Upper lobe of left lung (tissue), 6 donors: ENCODE measurements around the gene RASSF5. TPM values are rescaled to one million over a fixed set of nuclear protein-coding genes. Genes with fewer than 3 reads are reported as not detected.
"Not testable (repeated sequence)": the region's sequence is repeated elsewhere in the genome, so short reads cannot be mapped to it uniquely, and the experiment has no call there.

Experiments
- ATAC-seq, 2 donors: fragments of 200-7000 bp; cut with Tn5 transposase; one replicate each; pipeline ENCODE4 v1.9.1; 2022; ENCODE audit warnings: mild to moderate bottlenecking in 2 of 2, moderate library complexity in 2 of 2; ENCODE audit not compliant: low FRiP score in 2 of 2
- DNase-seq, 2 donors: peaks; one replicate each; pipeline ENCODE4 v3.0.0-alpha.2; 2019 to 2020
- H3K27ac ChIP-seq, 4 donors: fragments of 200-600 bp; sonication (generic); one replicate each; pipeline ENCODE4 v1.5.1; 2016 to 2019
- H3K27me3 ChIP-seq, 4 donors: fragments of 200-600 bp; sonication (generic); one replicate each; pipeline ENCODE4 v1.5.1; 2017 to 2019
- H3K36me3 ChIP-seq, 4 donors: fragments of 200-600 bp; sonication (generic); one replicate each; pipeline ENCODE4 v1.5.1; 2016 to 2019
- H3K4me1 ChIP-seq, 4 donors: fragments of 200-600 bp; sonication (generic); one replicate each; pipeline ENCODE4 v1.5.1; 2018 to 2019
- H3K4me3 ChIP-seq, 4 donors: fragments of 200-600 bp; sonication (generic); one replicate each; pipeline ENCODE4 v1.5.1; 2017 to 2019; ENCODE audit warnings: mild to moderate bottlenecking in 2 of 4, moderate library complexity in 1 of 4
- H3K9me3 ChIP-seq, 4 donors: fragments of 200-600 bp; sonication (generic); one replicate each; pipeline ENCODE4 v1.5.1; 2018 to 2019
- CTCF ChIP-seq, 6 experiments: fragments of 450-650 bp in 4 of 6; fragments of 200-600 bp in 2 of 6; sonication (generic) in 2 of 6; IDR thresholded peaks; one replicate each; pipeline ENCODE4 v1.5.1; 2016 to 2019; ENCODE audit warnings: antibody characterized with exemption in 6 of 6
- EP300 ChIP-seq, 4 donors: sonication (generic); formaldehyde crosslinking; IDR thresholded peaks; one replicate each; pipeline ENCODE4 v1.5.1; 2017; ENCODE audit warnings: antibody characterized with exemption in 4 of 4, control low read depth in 2 of 4
- POLR2A ChIP-seq, 4 donors: fragments of 450-650 bp; IDR thresholded peaks; one replicate each; pipeline ENCODE4 v1.5.1; 2016 to 2017; ENCODE audit warnings: antibody characterized with exemption in 4 of 4, mild to moderate bottlenecking in 2 of 4
- POLR2AphosphoS5 ChIP-seq, 2 donors: sonication (generic); formaldehyde crosslinking; IDR thresholded peaks; one replicate each; pipeline ENCODE4 v1.5.1; 2017; ENCODE audit warnings: antibody characterized with exemption in 2 of 2
- WGBS, 2 donors: methylation state at CpG; one replicate each; pipeline ENCODE4 v1.1.5; 2017 to 2018; 5-methylcytosine and 5-hydroxymethylcytosine counted together
- total RNA-seq, 6 donors: library from RNA; depleted of rRNA in 4 of 6; stranded (reverse); fragments of >200 nt in 4 of 6; gene quantifications; one replicate each; pipeline versions ENCODE4 v1.1.0 to v1.2.1, GENCODE V29; 2016 to 2021
- donor health status: DM: no; HTN: no; CAD: no; lungs with moderate emphysema.
- donor health status: DM: no; HTN: yes; CAD: no; lungs with severe emphysema.

RASSF5 gene
- total RNA-seq, 6 donors from 2014 or later = 47.2 to 61.1 (median 54.9) TPM

GRCh38 chr1:206579747-206580437, 72.6 kb downstream of the RASSF5 start:
- Histone ChIP-seq H3K27me3 (no peaks in the 10 kb centered on the region), H3K36me3 (peaks cover 12 to 21% (median 15%) of the 10 kb centered on the region in 4 donors), H3K4me3 (no peak overlapping the region), H3K4me1 (peaks cover 46 to 85% (median 77%) of the 10 kb centered on the region in 4 donors), H3K27ac (peak overlapping the region; percentile 75 to 89 (median 78)), H3K9me3 (no peaks in the 10 kb centered on the region)
- DNase-seq = peak in 1 of 2 donors; percentile 92
- peak; percentile 68 to 79 for ATAC-seq
- WGBS, 2 donors = 65 to 66% methylated on average over 8 to 11 of the region's 11 CpGs
- TF ChIP-seq POLR2A (IDR thresholded peaks at IDR 0.05) (peak in 2 of 4 donors; percentile 11 to 62), EP300 (IDR thresholded peaks at IDR 0.05) (no peak), POLR2AphosphoS5 (IDR thresholded peaks at IDR 0.05) (peak; percentile 86 to 93), CTCF (IDR thresholded peaks at IDR 0.05) (no peak)

GRCh38 chr1:206580438-206581113, 73.2 kb downstream of the RASSF5 start:
- Histone ChIP-seq H3K4me3 (no peak overlapping the region), H3K9me3 (no peaks in the 10 kb centered on the region), H3K27me3 (no peaks in the 10 kb centered on the region), H3K27ac (peak overlapping the region; percentile 75 to 89 (median 78)), H3K36me3 (peaks cover 16 to 28% (median 20%) of the 10 kb centered on the region in 4 donors), H3K4me1 (peaks cover 42 to 85% (median 74%) of the 10 kb centered on the region in 4 donors)
- TF ChIP-seq POLR2A (IDR thresholded peaks at IDR 0.05) (no peak), POLR2AphosphoS5 (IDR thresholded peaks at IDR 0.05) (no peak), CTCF (IDR thresholded peaks at IDR 0.05) (no peak), EP300 (IDR thresholded peaks at IDR 0.05) (no peak)
- WGBS, 2 donors = 86 to 91% methylated on average over 8 of the region's 8 CpGs
- ATAC-seq (no peak), DNase-seq (no peak)

GRCh38 chr1:206581114-206581497, 73.8 kb downstream of the RASSF5 start:
- H3K4me3 ChIP-seq, H3K9me3 ChIP-seq, DNase-seq, H3K27me3 ChIP-seq, ATAC-seq: not testable (repeated sequence)
- Histone ChIP-seq H3K4me1 (peaks cover 36 to 80% (median 69%) of the 10 kb centered on the region in 4 donors), H3K27ac (peak overlapping the region; percentile 75 to 89 (median 78)), H3K36me3 (peaks cover 16 to 33% (median 24%) of the 10 kb centered on the region in 4 donors)
- WGBS, 2 donors = 93 to 97% methylated on average over 7 of the region's 7 CpGs

- peaks cover 32 to 75% (median 65%) of the 10 kb centered on the region in 4 donors for H3K4me1 ChIP-seq
- peak in 1 of 2 donors; percentile 44 for ATAC-seq
- peaks cover 16 to 38% (median 27%) of the 10 kb centered on the region in 4 donors for H3K36me3 ChIP-seq
- H3K4me3 ChIP-seq = no peak overlapping the region
- no peaks in the 10 kb centered on the region for H3K9me3 ChIP-seq
- DNase-seq = peak; percentile 65 to 82
- H3K27me3 ChIP-seq = no peaks in the 10 kb centered on the region
- TF ChIP-seq CTCF (IDR thresholded peaks at IDR 0.05) = no peak
- TF ChIP-seq POLR2A (IDR thresholded peaks at IDR 0.05) = peak in 1 of 4 donors; percentile 3
- WGBS, 2 donors = 46 to 53% methylated on average over 10 of the region's 10 CpGs
- peak overlapping the region; percentile 11 to 89 (median 76) for H3K27ac ChIP-seq
These were observed 74.2 kb downstream of the RASSF5 start for GRCh38 chr1:206581571-206581981.

- H3K27me3 ChIP-seq = no peaks in the 10 kb centered on the region
- H3K27ac ChIP-seq = peak overlapping the region in 2 of 4 donors; percentile 33 to 39
- no peak for TF ChIP-seq CTCF (IDR thresholded peaks at IDR 0.05)
- no peak for TF ChIP-seq POLR2AphosphoS5 (IDR thresholded peaks at IDR 0.05)
- TF ChIP-seq EP300 (IDR thresholded peaks at IDR 0.05) = no peak
- no peak for TF ChIP-seq POLR2A (IDR thresholded peaks at IDR 0.05)
- H3K36me3 ChIP-seq = peaks cover 22 to 47% (median 36%) of the 10 kb centered on the region in 4 donors
- 85 to 91% methylated on average over 5 of the region's 5 CpGs for WGBS, 2 donors
- H3K9me3 ChIP-seq = no peaks in the 10 kb centered on the region
- no peak overlapping the region for H3K4me3 ChIP-seq
- H3K4me1 ChIP-seq = peaks cover 26 to 65% (median 55%) of the 10 kb centered on the region in 4 donors
- ATAC-seq = no peak
- DNase-seq = no peak
These were observed 75.2 kb downstream of the RASSF5 start for GRCh38 chr1:206582537-206582936.
